ENCODE results near the gene MTG1.

- TF ChIP-seq CTCF (IDR thresholded peaks at IDR 0.05) (no peak), POLR2A (IDR thresholded peaks at IDR 0.05) (no peak)
Observed at GRCh38 chr10:133415752-133416151, 21.8 kb downstream of the MTG1 start.

All from esophagus squamous epithelium (tissue), 4 donors.